HL-60 (cell line): ENCODE results near the gene DENND2D.

Experiments
- CTCF ChIP-seq: IDR thresholded peaks from one replicate; pipeline ENCODE4 v1.5.1; 2011; ENCODE audit warnings: low read length, control low read depth, inconsistent platforms; ENCODE audit not compliant: insufficient read depth
- POLR2AphosphoS5 ChIP-seq: IDR thresholded peaks from 2 replicates; pipeline ENCODE4 v1.6.1; 2012; ENCODE audit warnings: low read depth
- SPI1 ChIP-seq: IDR thresholded peaks from 2 replicates; pipeline ENCODE4 v1.6.1; 2012; ENCODE audit warnings: low read depth, mild to moderate bottlenecking, borderline replicate concordance

GRCh38 chr1:111151838-111152237, 48.6 kb downstream of the DENND2D start:
- TF ChIP-seq CTCF (no peak), POLR2AphosphoS5 (no peak), SPI1 (no peak)
